ENCODE results near the gene LRRFIP1.
"Not testable (repeated sequence)": the region's sequence is repeated elsewhere in the genome, so short reads cannot be mapped to it uniquely, and the experiment has no call there.

The LRRFIP1 gene

GRCh38 chr2:237661799-237662328 lies 34.5 kb downstream of the LRRFIP1 start:
- Histone ChIP-seq H3K36me3 (ENCODE audit: insufficient read depth, low read length) (no peaks in the 10 kb centered on the region), H2AFZ (ENCODE audit: low read depth, low read length) (no peak overlapping the region), H3K4me1 (ENCODE audit: insufficient read depth, low read length) (peaks cover 42% of the 10 kb centered on the region), H3K4me3 (ENCODE audit: low read length) (no peak overlapping the region), H3K9me3 (ENCODE audit: low read length) (peaks cover 2% of the 10 kb centered on the region), H3K27me3 (ENCODE audit: insufficient read depth, low read length) (no peaks in the 10 kb centered on the region)

- H3K9me3 ChIP-seq (ENCODE audit: low read length), result no peaks in the 10 kb centered on the region
- H3K36me3 ChIP-seq (ENCODE audit: insufficient read depth, low read length), result no peaks in the 10 kb centered on the region
- no peaks in the 10 kb centered on the region for H3K27me3 ChIP-seq (ENCODE audit: insufficient read depth, low read length)
- H3K4me1 ChIP-seq (ENCODE audit: insufficient read depth, low read length), result peaks cover 42% of the 10 kb centered on the region
- H3K4me3 ChIP-seq (ENCODE audit: low read length), result no peak overlapping the region
- no peak overlapping the region for H2AFZ ChIP-seq (ENCODE audit: low read depth, low read length)
Observed at GRCh38 chr2:237662671-237663093, 35.3 kb downstream of the LRRFIP1 start.

- H3K36me3 ChIP-seq (ENCODE audit: insufficient read depth, low read length), result no peaks in the 10 kb centered on the region
- no peak overlapping the region for H2AFZ ChIP-seq (ENCODE audit: low read depth, low read length)
Observed at GRCh38 chr2:237663517-237664110, 36.2 kb downstream of the LRRFIP1 start.

GRCh38 chr2:237664151-237664550 lies 36.8 kb downstream of the LRRFIP1 start:
- H2AFZ ChIP-seq (ENCODE audit: low read depth, low read length), result no peak overlapping the region
- no peak overlapping the region for H3K4me3 ChIP-seq (ENCODE audit: low read length)
- H3K9me3 ChIP-seq (ENCODE audit: low read length), result no peaks in the 10 kb centered on the region
- no peaks in the 10 kb centered on the region for H3K27me3 ChIP-seq (ENCODE audit: insufficient read depth, low read length)
- H3K4me1 ChIP-seq (ENCODE audit: insufficient read depth, low read length), result peaks cover 44% of the 10 kb centered on the region
- no peaks in the 10 kb centered on the region for H3K36me3 ChIP-seq (ENCODE audit: insufficient read depth, low read length)

More at GRCh38 chr2:237663517-237664110, 36.2 kb downstream of the LRRFIP1 start:
- no peaks in the 10 kb centered on the region for H3K9me3 ChIP-seq (ENCODE audit: low read length)
- no peak overlapping the region for H3K4me3 ChIP-seq (ENCODE audit: low read length)
- no peaks in the 10 kb centered on the region for H3K27me3 ChIP-seq (ENCODE audit: insufficient read depth, low read length)
- peaks cover 42% of the 10 kb centered on the region for H3K4me1 ChIP-seq (ENCODE audit: insufficient read depth, low read length)

GRCh38 chr2:237665713-237666143 lies 38.3 kb downstream of the LRRFIP1 start:
- no peak overlapping the region for H3K4me3 ChIP-seq (ENCODE audit: low read length)
- H3K36me3 ChIP-seq (ENCODE audit: insufficient read depth, low read length), result no peaks in the 10 kb centered on the region
- H3K9me3 ChIP-seq (ENCODE audit: low read length), result no peaks in the 10 kb centered on the region
- no peaks in the 10 kb centered on the region for H3K27me3 ChIP-seq (ENCODE audit: insufficient read depth, low read length)
- H2AFZ ChIP-seq (ENCODE audit: low read depth, low read length), result no peak overlapping the region
- H3K4me1 ChIP-seq (ENCODE audit: insufficient read depth, low read length), result peaks cover 49% of the 10 kb centered on the region

GRCh38 chr2:237666606-237667005 lies 39.2 kb downstream of the LRRFIP1 start:
- Histone ChIP-seq H3K36me3 (ENCODE audit: insufficient read depth, low read length) (no peaks in the 10 kb centered on the region), H3K4me1 (ENCODE audit: insufficient read depth, low read length) (peaks cover 49% of the 10 kb centered on the region), H3K9me3 (ENCODE audit: low read length) (no peaks in the 10 kb centered on the region)

GRCh38 chr2:237667050-237667576 lies 39.7 kb downstream of the LRRFIP1 start:
- H3K36me3 ChIP-seq (ENCODE audit: insufficient read depth, low read length); H2AFZ ChIP-seq (ENCODE audit: low read depth, low read length); H3K27me3 ChIP-seq (ENCODE audit: insufficient read depth, low read length); H3K9me3 ChIP-seq (ENCODE audit: low read length); H3K4me3 ChIP-seq (ENCODE audit: low read length): not testable (repeated sequence)
- H3K4me1 ChIP-seq (ENCODE audit: insufficient read depth, low read length), result peaks cover 47% of the 10 kb centered on the region

More at GRCh38 chr2:237666606-237667005, 39.2 kb downstream of the LRRFIP1 start:
- H2AFZ ChIP-seq (ENCODE audit: low read depth, low read length), result no peak overlapping the region
- H3K27me3 ChIP-seq (ENCODE audit: insufficient read depth, low read length), result no peaks in the 10 kb centered on the region
- H3K4me3 ChIP-seq (ENCODE audit: low read length), result no peak overlapping the region

GRCh38 chr2:237667893-237668292 lies 40.5 kb downstream of the LRRFIP1 start:
- Histone ChIP-seq H3K36me3 (ENCODE audit: insufficient read depth, low read length) (no peaks in the 10 kb centered on the region), H3K9me3 (ENCODE audit: low read length) (no peaks in the 10 kb centered on the region)

GRCh38 chr2:237668440-237668839 lies 41.1 kb downstream of the LRRFIP1 start:
- Histone ChIP-seq H3K4me1 (ENCODE audit: insufficient read depth, low read length) (peaks cover 33% of the 10 kb centered on the region), H3K4me3 (ENCODE audit: low read length) (no peak overlapping the region), H3K9me3 (ENCODE audit: low read length) (no peaks in the 10 kb centered on the region), H3K27me3 (ENCODE audit: insufficient read depth, low read length) (no peaks in the 10 kb centered on the region), H3K36me3 (ENCODE audit: insufficient read depth, low read length) (no peaks in the 10 kb centered on the region), H2AFZ (ENCODE audit: low read depth, low read length) (no peak overlapping the region)

More at GRCh38 chr2:237667893-237668292, 40.5 kb downstream of the LRRFIP1 start:
- Histone ChIP-seq H2AFZ (ENCODE audit: low read depth, low read length) (no peak overlapping the region), H3K27me3 (ENCODE audit: insufficient read depth, low read length) (no peaks in the 10 kb centered on the region), H3K4me1 (ENCODE audit: insufficient read depth, low read length) (peaks cover 39% of the 10 kb centered on the region), H3K4me3 (ENCODE audit: low read length) (no peak overlapping the region)

- Histone ChIP-seq H3K27me3 (ENCODE audit: insufficient read depth, low read length) (no peaks in the 10 kb centered on the region), H3K4me1 (ENCODE audit: insufficient read depth, low read length) (peaks cover 33% of the 10 kb centered on the region), H3K4me3 (ENCODE audit: low read length) (no peak overlapping the region), H3K36me3 (ENCODE audit: insufficient read depth, low read length) (no peaks in the 10 kb centered on the region), H3K9me3 (ENCODE audit: low read length) (no peaks in the 10 kb centered on the region), H2AFZ (ENCODE audit: low read depth, low read length) (no peak overlapping the region)
Observed at GRCh38 chr2:237669283-237669627, 41.9 kb downstream of the LRRFIP1 start.

- H3K9me3 ChIP-seq (ENCODE audit: low read length), result no peaks in the 10 kb centered on the region
- H3K4me3 ChIP-seq (ENCODE audit: low read length), result no peak overlapping the region
- no peaks in the 10 kb centered on the region for H3K36me3 ChIP-seq (ENCODE audit: insufficient read depth, low read length)
- H3K4me1 ChIP-seq (ENCODE audit: insufficient read depth, low read length), result peaks cover 33% of the 10 kb centered on the region
- H3K27me3 ChIP-seq (ENCODE audit: insufficient read depth, low read length), result no peaks in the 10 kb centered on the region
- H2AFZ ChIP-seq (ENCODE audit: low read depth, low read length), result no peak overlapping the region
Observed at GRCh38 chr2:237669628-237670392, 42.4 kb downstream of the LRRFIP1 start.

GRCh38 chr2:237670641-237671040 lies 43.3 kb downstream of the LRRFIP1 start:
- Histone ChIP-seq H3K4me3 (ENCODE audit: low read length) (no peak overlapping the region), H3K27me3 (ENCODE audit: insufficient read depth, low read length) (no peaks in the 10 kb centered on the region), H3K9me3 (ENCODE audit: low read length) (no peaks in the 10 kb centered on the region), H2AFZ (ENCODE audit: low read depth, low read length) (no peak overlapping the region), H3K36me3 (ENCODE audit: insufficient read depth, low read length) (no peaks in the 10 kb centered on the region), H3K4me1 (ENCODE audit: insufficient read depth, low read length) (peaks cover 36% of the 10 kb centered on the region)

- no peaks in the 10 kb centered on the region for H3K27me3 ChIP-seq (ENCODE audit: insufficient read depth, low read length)
- no peaks in the 10 kb centered on the region for H3K36me3 ChIP-seq (ENCODE audit: insufficient read depth, low read length)
- H3K4me3 ChIP-seq (ENCODE audit: low read length), result no peak overlapping the region
- H3K9me3 ChIP-seq (ENCODE audit: low read length), result no peaks in the 10 kb centered on the region
- no peak overlapping the region for H2AFZ ChIP-seq (ENCODE audit: low read depth, low read length)
- peaks cover 33% of the 10 kb centered on the region for H3K4me1 ChIP-seq (ENCODE audit: insufficient read depth, low read length)
Observed at GRCh38 chr2:237671466-237672138, 44.2 kb downstream of the LRRFIP1 start.

All from neuron (in vitro differentiated cells).